Gastrocnemius medialis (tissue), 4 donors: ENCODE data around the gene FOXA2. TPM values are rescaled to one million over a fixed set of nuclear protein-coding genes. Genes with fewer than 3 reads are reported as not detected.

Experiments
- ATAC-seq, 2 donors: fragments of 150-250 bp; one replicate each; pipeline ENCODE4 v1.9.1; 2016
- DNase-seq, 2 donors: peaks; one replicate each; pipeline ENCODE4 v3.0.0-alpha.2; 2019
- H3K27ac ChIP-seq, 4 donors: fragments of 200-600 bp; sonication (generic); 1 replicate in 1 of 4; 2 replicates in 3 of 4; pipeline ENCODE4 v1.5.1; 2016 to 2018; ENCODE audit warnings: mild to moderate bottlenecking in 2 of 4, moderate library complexity in 1 of 4
- H3K27me3 ChIP-seq, 3 donors: fragments of 200-600 bp; sonication (generic) in 2 of 3; 1 replicate in 1 of 3; 2 replicates in 2 of 3; pipeline versions ENCODE4 v1.5.1 to v1.6.0; 2016 to 2019; ENCODE audit warnings: mild to moderate bottlenecking in 1 of 3, moderate library complexity in 1 of 3
- H3K36me3 ChIP-seq, 2 donors: fragments of 200-600 bp; sonication (generic) in 1 of 2; one replicate each; pipeline ENCODE4 v1.5.1; 2017 to 2018
- H3K4me1 ChIP-seq, 2 donors: fragments of 200-600 bp; sonication (generic) in 1 of 2; one replicate each; pipeline ENCODE4 v1.5.1; 2016 to 2017; ENCODE audit warnings: mild to moderate bottlenecking in 2 of 2
- H3K4me3 ChIP-seq, 4 donors: fragments of 200-600 bp; sonication (generic) in 3 of 4; 1 replicate in 1 of 4; 2 replicates in 3 of 4; pipeline ENCODE4 v1.5.1; 2016 to 2019; ENCODE audit warnings: mild to moderate bottlenecking in 2 of 4
- H3K9me3 ChIP-seq, 3 donors: fragments of 200-600 bp; sonication (generic) in 2 of 3; 1 replicate in 1 of 3; 2 replicates in 2 of 3; pipeline ENCODE4 v1.5.1; 2016 to 2019
- CTCF ChIP-seq, 5 experiments: fragments of 450-650 bp in 3 of 5; fragments of 200-600 bp in 2 of 5; sonication (generic) in 2 of 5; IDR thresholded peaks in 4 of 5; conservative IDR thresholded peaks in 1 of 5; 1 replicate in 4 of 5; 2 replicates in 1 of 5; pipeline ENCODE4 v1.5.1; 2016 to 2019; ENCODE audit warnings: antibody characterized with exemption in 5 of 5, mild to moderate bottlenecking in 3 of 5, moderate library complexity in 3 of 5
- POLR2A ChIP-seq, 2 donors: fragments of 450-650 bp; IDR thresholded peaks; one replicate each; pipeline ENCODE4 v1.6.1; 2017; ENCODE audit warnings: antibody characterized with exemption in 2 of 2, mild to moderate bottlenecking in 2 of 2, moderate library complexity in 2 of 2
- in situ Hi-C, 4 donors: fragments of 200-750 bp; cut with MboI; loops; one replicate each; pipeline versions ENCODE4 v1.15.0 to v1.8.0; 2017; ENCODE audit warnings: low sequenced_read_pairs in 4 of 4
- intact Hi-C: fragments of 100-400 bp; cut with DNase I; formaldehyde crosslinking; loops from one replicate; pipeline ENCODE4 v1.15.1; 2023; ENCODE audit warnings: low total_unique reads
- total RNA-seq, 4 donors: library from RNA; depleted of rRNA; stranded (reverse); fragments of >200 nt; gene quantifications; one replicate each; pipeline versions ENCODE4 v1.1.0 to v1.2.3, GENCODE V29; 2016

FOXA2 gene
- total RNA-seq, 4 donors from 2014 or later: 0.42 to 0.72 TPM; not detected in 2

GRCh38 chr20:22623211-22623610 is 38.8 kb upstream of the FOXA2 start:
- Histone ChIP-seq H3K4me3 (no peak overlapping the region), H3K9me3 (no peaks in the 10 kb centered on the region), H3K4me1 (no peaks in the 10 kb centered on the region), H3K27me3 (no peaks in the 10 kb centered on the region), H3K36me3 (no peaks in the 10 kb centered on the region), H3K27ac (no peak overlapping the region)
- DNase-seq (no peak), ATAC-seq (no peak)
- intact Hi-C loops (no loop called here), in situ Hi-C loops (no loop called here)
- no peak for TF ChIP-seq CTCF (IDR thresholded peaks at IDR 0.05 in 4 of 5, conservative IDR thresholded peaks at IDR 0.05 in 1 of 5)
- TF ChIP-seq POLR2A (IDR thresholded peaks at IDR 0.05): no peak

- intact Hi-C loops: no loop called here
- H3K9me3 ChIP-seq: no peaks in the 10 kb centered on the region
- no peak for TF ChIP-seq CTCF (IDR thresholded peaks at IDR 0.05 in 4 of 5, conservative IDR thresholded peaks at IDR 0.05 in 1 of 5)
- no peak overlapping the region for H3K27ac ChIP-seq
- no peak for ATAC-seq
- DNase-seq: no peak
- in situ Hi-C loops: no loop called here
- H3K4me3 ChIP-seq: no peak overlapping the region
- no peaks in the 10 kb centered on the region for H3K4me1 ChIP-seq
- peaks cover 0 to 5% (median 3%) of the 10 kb centered on the region in 3 donors for H3K27me3 ChIP-seq
- H3K36me3 ChIP-seq: no peaks in the 10 kb centered on the region
These were observed 36.0 kb upstream of the FOXA2 start for GRCh38 chr20:22620342-22620741.

- H3K9me3 ChIP-seq: no peaks in the 10 kb centered on the region
- no peak for DNase-seq
- H3K36me3 ChIP-seq: no peaks in the 10 kb centered on the region
- intact Hi-C loops (no loop called here), in situ Hi-C loops (no loop called here)
- H3K27ac ChIP-seq: no peak overlapping the region
- ATAC-seq: no peak
- peaks cover 0 to 6% (median 3%) of the 10 kb centered on the region in 3 donors for H3K27me3 ChIP-seq
- no peak for TF ChIP-seq CTCF (IDR thresholded peaks at IDR 0.05 in 4 of 5, conservative IDR thresholded peaks at IDR 0.05 in 1 of 5)
- TF ChIP-seq POLR2A (IDR thresholded peaks at IDR 0.05): no peak
- no peak overlapping the region for H3K4me3 ChIP-seq
- no peaks in the 10 kb centered on the region for H3K4me1 ChIP-seq
These were observed 35.4 kb upstream of the FOXA2 start for GRCh38 chr20:22619806-22620205.

- Histone ChIP-seq H3K4me1 (no peaks in the 10 kb centered on the region), H3K27me3 (peaks cover 0 to 8% (median 6%) of the 10 kb centered on the region in 3 donors), H3K4me3 (no peak overlapping the region), H3K36me3 (no peaks in the 10 kb centered on the region), H3K27ac (no peak overlapping the region), H3K9me3 (no peaks in the 10 kb centered on the region)
- TF ChIP-seq CTCF (IDR thresholded peaks at IDR 0.05 in 4 of 5, conservative IDR thresholded peaks at IDR 0.05 in 1 of 5) (no peak), POLR2A (IDR thresholded peaks at IDR 0.05) (no peak)
- intact Hi-C loops (no loop called here), in situ Hi-C loops (no loop called here)
- DNase-seq (no peak), ATAC-seq (no peak)
These were observed 34.9 kb upstream of the FOXA2 start for GRCh38 chr20:22619272-22619671.

GRCh38 chr20:22617160-22617559 is 32.8 kb upstream of the FOXA2 start:
- no peak overlapping the region for H3K4me3 ChIP-seq
- intact Hi-C loops: no loop called here
- H3K4me1 ChIP-seq: no peaks in the 10 kb centered on the region
- in situ Hi-C loops: no loop called here
- peaks cover 0 to 10% (median 6%) of the 10 kb centered on the region in 3 donors for H3K27me3 ChIP-seq
- TF ChIP-seq CTCF (IDR thresholded peaks at IDR 0.05 in 4 of 5, conservative IDR thresholded peaks at IDR 0.05 in 1 of 5) (no peak), POLR2A (IDR thresholded peaks at IDR 0.05) (no peak)
- H3K36me3 ChIP-seq: no peaks in the 10 kb centered on the region
- H3K9me3 ChIP-seq: no peaks in the 10 kb centered on the region
- H3K27ac ChIP-seq: no peak overlapping the region
- no peak for DNase-seq
- no peak for ATAC-seq
